Activated T-cell treated with anti-CD3 and anti-CD28 coated beads, Interleukin-2, amount 50 U/mL, for 24 hours (primary cell): ENCODE data around the gene URI1.
"Not testable (repeated sequence)": the region's sequence is repeated elsewhere in the genome, so short reads cannot be mapped to it uniquely, and the experiment has no call there.

Experiments used
- DNase-seq: peaks from one replicate; pipeline ENCODE4 v3.0.0-alpha.2; 2020
- H3K27ac Mint-ChIP-seq: 2 replicates; pipeline ENCODE4 v1.8.0; 2020; ENCODE audit warnings: mild to moderate bottlenecking, mixed read lengths
- H3K27me3 Mint-ChIP-seq: 2 replicates; pipeline ENCODE4 v1.8.0; 2020; ENCODE audit warnings: mixed read lengths
- H3K36me3 Mint-ChIP-seq: 2 replicates; pipeline ENCODE4 v1.8.0; 2020; ENCODE audit warnings: low read depth, mixed read lengths
- H3K4me1 Mint-ChIP-seq: 2 replicates; pipeline ENCODE4 v1.8.0; 2020; ENCODE audit warnings: low read depth, mixed read lengths
- H3K4me3 Mint-ChIP-seq: 2 replicates; pipeline ENCODE4 v1.8.0; 2020; ENCODE audit warnings: mild to moderate bottlenecking, moderate library complexity, mixed read lengths
- H3K9me3 Mint-ChIP-seq: 2 replicates; pipeline ENCODE4 v1.8.0; 2020; ENCODE audit warnings: mixed read lengths

URI1 gene

DNA sequence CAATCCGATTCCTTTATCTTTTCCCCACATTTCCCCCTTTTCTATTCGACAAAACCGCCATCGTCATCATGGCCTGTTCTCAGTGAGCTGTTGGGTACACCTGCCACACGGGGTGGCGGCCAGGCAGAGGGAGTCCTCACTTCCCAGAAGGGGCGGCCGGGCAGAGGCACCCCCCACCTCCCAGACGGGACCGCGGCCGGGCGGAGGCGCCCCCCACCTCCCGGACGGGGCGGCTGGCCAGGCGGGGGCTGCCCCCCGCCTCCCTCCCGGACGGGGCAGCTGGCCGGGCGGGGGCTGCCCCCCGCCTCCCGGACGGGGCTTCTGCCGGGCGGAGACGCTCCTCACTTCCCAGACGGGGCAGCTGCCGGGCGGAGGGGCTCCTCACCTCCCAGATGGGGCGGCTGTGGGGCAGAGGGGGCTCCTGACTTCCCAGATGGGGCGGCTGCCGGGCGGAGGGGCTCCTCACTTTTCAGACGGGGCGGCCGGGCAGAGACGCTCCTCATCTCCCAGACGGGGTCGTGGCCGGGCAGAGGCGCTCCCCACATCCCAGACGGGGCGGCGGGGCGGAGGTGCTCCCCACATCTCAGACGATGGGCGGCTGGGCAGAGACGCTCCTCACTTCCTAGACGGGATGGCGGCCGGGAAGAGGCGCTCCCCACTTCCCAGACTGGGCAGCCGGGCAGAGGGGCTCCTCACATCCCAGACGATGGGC lies 6.9 kb downstream of the URI1 start:
- peak overlapping the region; percentile 97 for H3K27ac Mint-ChIP-seq
- DNase-seq, H3K27me3 Mint-ChIP-seq, H3K4me3 Mint-ChIP-seq, H3K9me3 Mint-ChIP-seq: not testable (repeated sequence)
- H3K36me3 Mint-ChIP-seq: peaks cover 68% of the 10 kb centered on the region
- peaks cover 84% of the 10 kb centered on the region for H3K4me1 Mint-ChIP-seq

GRCh38 chr19:29952177-29952576 lies 10.1 kb downstream of the URI1 start:
- H3K27ac Mint-ChIP-seq: peak overlapping the region; percentile 45
- peaks cover 4% of the 10 kb centered on the region for H3K9me3 Mint-ChIP-seq
- H3K4me1 Mint-ChIP-seq: peaks cover 73% of the 10 kb centered on the region
- no peak overlapping the region for H3K4me3 Mint-ChIP-seq
- H3K27me3 Mint-ChIP-seq: no peaks in the 10 kb centered on the region
- peaks cover 71% of the 10 kb centered on the region for H3K36me3 Mint-ChIP-seq
- no peak for DNase-seq

- DNase-seq: no peak
- Mint-ChIP-seq H3K4me1 (peaks cover 72% of the 10 kb centered on the region), H3K4me3 (no peak overlapping the region), H3K9me3 (peaks cover 4% of the 10 kb centered on the region), H3K27me3 (no peaks in the 10 kb centered on the region), H3K27ac (peak overlapping the region; percentile 20), H3K36me3 (peaks cover 73% of the 10 kb centered on the region)
Measured at GRCh38 chr19:29952646-29953045, 10.6 kb downstream of the URI1 start.

- Mint-ChIP-seq H3K4me3 (no peak overlapping the region), H3K36me3 (peaks cover 69% of the 10 kb centered on the region), H3K27ac (peak overlapping the region; percentile 55), H3K27me3 (no peaks in the 10 kb centered on the region), H3K4me1 (peaks cover 66% of the 10 kb centered on the region), H3K9me3 (no peaks in the 10 kb centered on the region)
- DNase-seq: no peak
Measured at GRCh38 chr19:29953352-29954247, 11.6 kb downstream of the URI1 start.

GRCh38 chr19:29956855-29957254 lies 14.8 kb downstream of the URI1 start:
- peaks cover 62% of the 10 kb centered on the region for H3K4me1 Mint-ChIP-seq
- H3K9me3 Mint-ChIP-seq: no peaks in the 10 kb centered on the region
- no peak overlapping the region for H3K27ac Mint-ChIP-seq

GRCh38 chr19:29961311-29961710 lies 19.3 kb downstream of the URI1 start:
- Mint-ChIP-seq H3K27me3 (no peaks in the 10 kb centered on the region), H3K27ac (no peak overlapping the region), H3K9me3 (no peaks in the 10 kb centered on the region), H3K4me3 (no peak overlapping the region), H3K36me3 (peaks cover 36% of the 10 kb centered on the region), H3K4me1 (peaks cover 77% of the 10 kb centered on the region)
- DNase-seq: no peak

More at GRCh38 chr19:29956855-29957254, 14.8 kb downstream of the URI1 start:
- no peak overlapping the region for H3K4me3 Mint-ChIP-seq
- no peaks in the 10 kb centered on the region for H3K27me3 Mint-ChIP-seq
- DNase-seq: no peak
- H3K36me3 Mint-ChIP-seq: peaks cover 58% of the 10 kb centered on the region

GRCh38 chr19:29962793-29963192 lies 20.8 kb downstream of the URI1 start:
- DNase-seq: no peak
- Mint-ChIP-seq H3K36me3 (peaks cover 25% of the 10 kb centered on the region), H3K27me3 (no peaks in the 10 kb centered on the region), H3K9me3 (no peaks in the 10 kb centered on the region), H3K4me3 (no peak overlapping the region), H3K27ac (peak overlapping the region; percentile 50), H3K4me1 (peaks cover 82% of the 10 kb centered on the region)

DNA sequence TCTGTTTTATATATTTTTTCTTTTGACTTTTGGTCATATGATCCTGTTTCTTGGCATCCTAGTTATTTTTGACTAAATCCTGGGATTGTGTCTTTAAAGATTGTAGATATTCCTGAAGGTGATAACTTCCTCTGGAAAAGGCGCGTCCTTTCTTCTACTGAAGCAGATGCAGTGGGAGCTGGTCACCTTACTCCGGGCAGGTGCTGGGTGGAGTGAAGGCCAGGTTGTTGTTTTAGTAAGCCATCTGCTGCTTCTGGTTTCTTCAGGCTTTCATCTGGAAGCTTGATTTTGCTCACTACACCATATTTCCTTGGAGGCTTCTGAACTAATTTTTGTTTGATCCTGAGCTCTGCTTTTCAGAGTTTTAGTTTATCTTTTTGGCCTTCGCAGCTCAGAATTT lies 21.5 kb downstream of the URI1 start:
- no peaks in the 10 kb centered on the region for H3K9me3 Mint-ChIP-seq
- peaks cover 21% of the 10 kb centered on the region for H3K36me3 Mint-ChIP-seq
- peak overlapping the region; percentile 35 for H3K27ac Mint-ChIP-seq
- H3K4me1 Mint-ChIP-seq: peaks cover 83% of the 10 kb centered on the region
- no peak overlapping the region for H3K4me3 Mint-ChIP-seq
- no peaks in the 10 kb centered on the region for H3K27me3 Mint-ChIP-seq
- no peak for DNase-seq

DNA sequence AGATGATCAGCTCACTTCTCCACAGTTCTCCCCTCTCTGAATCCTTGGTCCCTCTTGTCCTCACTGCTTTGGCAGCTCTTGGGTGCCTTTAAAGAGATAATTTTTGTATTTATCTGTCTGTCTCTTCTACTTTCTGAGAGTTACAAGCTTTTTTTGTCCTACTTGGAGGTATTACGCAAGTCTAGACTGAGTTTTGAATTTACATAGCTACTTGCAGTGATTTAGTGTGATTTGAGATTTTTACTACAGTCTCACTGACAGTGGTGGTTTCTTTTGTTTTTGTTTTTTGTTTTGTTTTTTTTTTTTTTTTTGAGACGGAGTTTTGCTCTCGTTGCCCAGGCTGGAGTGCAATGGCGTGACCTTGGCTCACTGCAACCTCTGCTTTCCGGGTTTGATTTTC lies 22.1 kb downstream of the URI1 start:
- Mint-ChIP-seq H3K27ac (no peak overlapping the region), H3K27me3 (no peaks in the 10 kb centered on the region), H3K4me3 (no peak overlapping the region), H3K9me3 (no peaks in the 10 kb centered on the region), H3K4me1 (peaks cover 85% of the 10 kb centered on the region), H3K36me3 (peaks cover 22% of the 10 kb centered on the region)
- no peak for DNase-seq

DNA sequence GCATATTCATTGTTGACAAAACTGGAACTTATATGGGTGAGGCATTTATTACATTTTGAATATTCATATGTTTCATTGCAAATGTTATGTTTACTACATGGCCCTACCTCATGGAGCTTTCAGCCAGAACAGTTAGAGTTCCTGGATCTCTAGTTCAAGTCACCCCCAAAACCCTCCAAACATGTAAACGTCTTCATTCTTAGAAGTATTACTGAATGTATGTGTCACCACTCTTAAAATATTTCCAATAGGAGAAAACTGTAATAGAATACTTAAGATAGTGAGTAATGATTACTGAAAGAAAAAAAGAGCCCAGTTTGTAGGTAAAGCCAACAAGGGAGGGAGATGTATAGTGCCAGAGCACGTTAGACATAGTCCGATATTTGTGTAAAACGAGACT lies 23.5 kb downstream of the URI1 start:
- Mint-ChIP-seq H3K27ac (peak overlapping the region; percentile 61), H3K36me3 (peaks cover 15% of the 10 kb centered on the region), H3K27me3 (no peaks in the 10 kb centered on the region), H3K4me1 (peaks cover 84% of the 10 kb centered on the region), H3K4me3 (no peak overlapping the region), H3K9me3 (no peaks in the 10 kb centered on the region)
- no peak for DNase-seq

GRCh38 chr19:29966142-29966541 lies 24.1 kb downstream of the URI1 start:
- peaks cover 86% of the 10 kb centered on the region for H3K4me1 Mint-ChIP-seq

GRCh38 chr19:29966588-29967249 lies 24.7 kb downstream of the URI1 start:
- Mint-ChIP-seq H3K27ac (peak overlapping the region; percentile 37), H3K4me1 (peaks cover 87% of the 10 kb centered on the region), H3K4me3 (no peak overlapping the region), H3K36me3 (peaks cover 12% of the 10 kb centered on the region), H3K27me3 (no peaks in the 10 kb centered on the region), H3K9me3 (no peaks in the 10 kb centered on the region)
- no peak for DNase-seq

More at GRCh38 chr19:29966142-29966541, 24.1 kb downstream of the URI1 start:
- H3K36me3 Mint-ChIP-seq: peaks cover 13% of the 10 kb centered on the region
- H3K27ac Mint-ChIP-seq: peak overlapping the region; percentile 37
- H3K27me3 Mint-ChIP-seq, DNase-seq, H3K9me3 Mint-ChIP-seq, H3K4me3 Mint-ChIP-seq: not testable (repeated sequence)

DNA sequence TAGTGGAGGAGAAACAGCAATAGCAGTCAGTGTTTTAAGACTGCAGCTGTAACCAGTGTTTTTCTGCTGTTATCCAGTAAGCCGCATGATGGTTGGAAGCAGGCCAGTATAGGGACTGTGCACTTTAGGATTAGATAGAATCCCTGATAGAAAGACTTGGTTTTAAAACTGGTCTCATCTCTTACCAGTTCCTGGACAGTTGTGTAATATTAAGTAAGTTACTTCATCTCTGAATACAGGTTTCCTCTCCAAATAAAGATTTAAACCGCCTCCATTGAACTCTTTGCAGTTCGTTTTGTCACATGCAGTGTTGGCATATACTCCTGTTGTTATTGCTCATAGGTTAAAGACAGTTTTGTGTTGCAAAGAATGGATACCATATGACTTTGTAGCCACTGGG lies 25.6 kb downstream of the URI1 start:
- no peak for DNase-seq
- Mint-ChIP-seq H3K36me3 (peaks cover 9% of the 10 kb centered on the region), H3K9me3 (no peaks in the 10 kb centered on the region), H3K27me3 (no peaks in the 10 kb centered on the region), H3K27ac (no peak overlapping the region), H3K4me1 (peaks cover 85% of the 10 kb centered on the region), H3K4me3 (no peak overlapping the region)

DNA sequence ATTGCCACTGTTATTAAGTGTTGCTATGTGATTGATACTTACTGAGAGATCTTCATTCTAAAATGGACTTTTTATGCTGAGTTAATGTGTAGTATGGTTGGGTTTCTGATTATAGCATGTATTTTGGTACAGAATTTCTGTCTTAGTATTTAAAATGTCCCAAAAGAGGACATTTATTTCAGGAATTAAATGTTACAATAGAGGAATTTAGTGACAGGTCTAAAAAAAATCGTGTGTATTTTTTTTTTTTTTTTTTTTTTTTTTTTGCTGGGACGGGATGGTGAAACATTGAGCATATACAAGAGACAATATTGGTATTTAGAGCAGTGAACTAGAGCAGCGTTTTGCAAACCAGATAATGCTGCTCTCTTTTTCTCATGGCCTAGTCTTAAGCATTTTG lies 27.9 kb downstream of the URI1 start:
- Mint-ChIP-seq H3K27ac (peak overlapping the region; percentile 3), H3K27me3 (no peaks in the 10 kb centered on the region), H3K36me3 (peaks cover 11% of the 10 kb centered on the region), H3K4me1 (peaks cover 75% of the 10 kb centered on the region), H3K9me3 (no peaks in the 10 kb centered on the region), H3K4me3 (no peak overlapping the region)
- DNase-seq: no peak
